Lower leg skin (tissue), 4 donors: ENCODE data around the gene DCAF12. TPM values are rescaled to one million over a fixed set of nuclear protein-coding genes. Genes with fewer than 3 reads are reported as not detected.

Source experiments
- DNase-seq, 2 donors: peaks; one replicate each; pipeline ENCODE4 v3.0.0-alpha.2; 2019; ENCODE audit warnings: low spot score in 2 of 2
- H3K4me3 ChIP-seq: fragments of 200-600 bp; sonication (generic); 2 replicates; pipeline ENCODE4 v1.5.1; 2017; ENCODE audit warnings: mild to moderate bottlenecking, low read depth; ENCODE audit not compliant: poor library complexity, severe bottlenecking
- POLR2A ChIP-seq, 2 donors: fragments of 450-650 bp; IDR thresholded peaks; one replicate each; pipeline ENCODE4 v1.6.1; 2016 to 2017; ENCODE audit warnings: antibody characterized with exemption in 2 of 2, mild to moderate bottlenecking in 1 of 2, moderate library complexity in 1 of 2
- WGBS, 2 donors: methylation state at CpG; one replicate each; pipeline ENCODE4 v1.1.5; 2018; 5-methylcytosine and 5-hydroxymethylcytosine counted together
- intact Hi-C: fragments of 100-400 bp; cut with DNase I; formaldehyde crosslinking; loops from one replicate; pipeline ENCODE4 v1.15.0; 2023; ENCODE audit warnings: low total_unique reads
- total RNA-seq, 4 donors: library from RNA; depleted of rRNA; stranded (reverse); fragments of >200 nt; gene quantifications; one replicate each; pipeline ENCODE4 v1.1.0, GENCODE V29; 2016
- TF ChIP-seq, protein P1 (sequence below), 3 donors: fragments of 450-650 bp; IDR thresholded peaks; one replicate each; pipeline ENCODE4 v1.5.1; 2016; ENCODE audit warnings: antibody characterized with exemption in 3 of 3, mild to moderate bottlenecking in 3 of 3, moderate library complexity in 2 of 3

DCAF12 gene
- total RNA-seq, 4 donors from 2014 or later, result 21.9 to 30.7 (median 26.8) TPM

DNA sequence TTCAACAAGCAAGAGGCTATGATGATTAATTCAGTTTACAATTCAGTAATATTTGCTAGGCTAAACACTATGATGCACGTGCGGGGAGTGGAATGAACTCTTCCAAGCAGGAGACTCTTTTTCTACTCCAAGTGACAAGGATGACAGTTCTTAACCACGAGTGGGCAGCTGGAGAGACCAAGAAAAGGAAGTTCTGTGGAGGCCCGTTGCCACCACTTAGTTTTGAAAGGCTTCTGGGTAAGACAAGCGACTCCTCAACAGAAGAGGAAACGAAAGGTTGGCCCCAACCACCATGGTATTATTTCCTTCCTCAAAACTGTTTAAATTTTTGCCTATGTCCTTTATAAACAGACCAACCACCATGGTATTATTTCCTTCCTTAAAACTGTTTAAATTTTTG, 2.8 kb downstream of the DCAF12 start:
- intact Hi-C loops, result loop anchor here (10.0 kb wide), 1 partner anchor 251 kb away; the partner anchor contains the start of gene MYORG
- WGBS, 2 donors, result 61 to 69% methylated on average over 6 of the region's 6 CpGs
- peak in 1 of 2 donors; percentile 51 for DNase-seq
- no peak overlapping the region for H3K4me3 ChIP-seq
- TF ChIP-seq POLR2A (IDR thresholded peaks at IDR 0.05), result no peak
- TF ChIP-seq, protein P1, sequence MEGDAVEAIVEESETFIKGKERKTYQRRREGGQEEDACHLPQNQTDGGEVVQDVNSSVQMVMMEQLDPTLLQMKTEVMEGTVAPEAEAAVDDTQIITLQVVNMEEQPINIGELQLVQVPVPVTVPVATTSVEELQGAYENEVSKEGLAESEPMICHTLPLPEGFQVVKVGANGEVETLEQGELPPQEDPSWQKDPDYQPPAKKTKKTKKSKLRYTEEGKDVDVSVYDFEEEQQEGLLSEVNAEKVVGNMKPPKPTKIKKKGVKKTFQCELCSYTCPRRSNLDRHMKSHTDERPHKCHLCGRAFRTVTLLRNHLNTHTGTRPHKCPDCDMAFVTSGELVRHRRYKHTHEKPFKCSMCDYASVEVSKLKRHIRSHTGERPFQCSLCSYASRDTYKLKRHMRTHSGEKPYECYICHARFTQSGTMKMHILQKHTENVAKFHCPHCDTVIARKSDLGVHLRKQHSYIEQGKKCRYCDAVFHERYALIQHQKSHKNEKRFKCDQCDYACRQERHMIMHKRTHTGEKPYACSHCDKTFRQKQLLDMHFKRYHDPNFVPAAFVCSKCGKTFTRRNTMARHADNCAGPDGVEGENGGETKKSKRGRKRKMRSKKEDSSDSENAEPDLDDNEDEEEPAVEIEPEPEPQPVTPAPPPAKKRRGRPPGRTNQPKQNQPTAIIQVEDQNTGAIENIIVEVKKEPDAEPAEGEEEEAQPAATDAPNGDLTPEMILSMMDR (IDR thresholded peaks at IDR 0.05), result no peak

DNA sequence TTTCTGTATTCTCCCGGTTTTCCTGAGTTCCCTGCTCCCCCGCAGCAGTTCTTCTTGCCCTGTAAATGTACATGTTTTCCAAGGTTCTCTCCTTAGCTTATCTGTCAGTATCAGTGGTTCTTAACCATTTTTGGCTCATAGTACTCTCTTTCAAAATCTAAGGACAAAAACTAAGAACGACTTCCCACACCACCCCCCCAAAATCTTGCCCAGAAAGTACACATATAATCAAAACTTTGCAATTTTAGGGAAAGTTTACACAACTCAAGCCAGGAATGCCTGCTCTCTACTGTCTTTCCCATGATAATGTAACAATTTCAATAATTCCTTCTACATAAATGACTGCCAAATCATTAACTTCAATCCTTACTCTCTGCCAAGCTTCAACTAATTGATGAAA, 4.5 kb downstream of the DCAF12 start:
- 83% methylated on average over 3 of the region's 3 CpGs for WGBS, 2 donors
- no peak for DNase-seq
- TF ChIP-seq POLR2A (IDR thresholded peaks at IDR 0.05), result no peak
- TF ChIP-seq, protein P1 (IDR thresholded peaks at IDR 0.05), result no peak
- H3K4me3 ChIP-seq, result no peak overlapping the region
- intact Hi-C loops, result loop anchor here (10.0 kb wide), 1 partner anchor 253 kb away; the partner anchor contains the start of gene MYORG

DNA sequence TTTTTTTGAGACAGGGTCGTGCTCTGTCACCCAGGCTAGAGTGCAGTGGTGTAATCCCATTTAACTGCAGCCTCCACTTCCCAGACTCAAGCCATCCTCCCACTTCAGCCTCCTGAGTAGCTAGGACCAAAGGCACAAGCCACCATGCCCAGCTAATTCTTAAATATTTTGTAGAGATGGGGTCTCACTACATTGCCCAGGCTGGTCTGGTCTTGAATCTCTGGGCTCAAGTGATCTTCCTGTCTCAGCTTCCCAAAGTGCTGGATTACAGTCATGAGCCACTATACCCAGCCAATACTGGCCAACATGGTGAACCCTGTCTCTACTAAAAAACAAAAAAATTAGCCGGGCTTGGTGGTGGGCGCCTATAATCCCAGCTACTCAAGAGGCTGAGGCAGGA, 6.8 kb downstream of the DCAF12 start:
- no peak overlapping the region for H3K4me3 ChIP-seq
- DNase-seq, result no peak
- TF ChIP-seq POLR2A (IDR thresholded peaks at IDR 0.05), result no peak
- TF ChIP-seq, protein P1 (IDR thresholded peaks at IDR 0.05), result no peak
- WGBS, 2 donors, result 93 to 96% methylated on average over 3 of the region's 3 CpGs
- intact Hi-C loops, result loop anchor here (10.0 kb wide), 1 partner anchor 255 kb away; the partner anchor contains the start of gene MYORG

DNA sequence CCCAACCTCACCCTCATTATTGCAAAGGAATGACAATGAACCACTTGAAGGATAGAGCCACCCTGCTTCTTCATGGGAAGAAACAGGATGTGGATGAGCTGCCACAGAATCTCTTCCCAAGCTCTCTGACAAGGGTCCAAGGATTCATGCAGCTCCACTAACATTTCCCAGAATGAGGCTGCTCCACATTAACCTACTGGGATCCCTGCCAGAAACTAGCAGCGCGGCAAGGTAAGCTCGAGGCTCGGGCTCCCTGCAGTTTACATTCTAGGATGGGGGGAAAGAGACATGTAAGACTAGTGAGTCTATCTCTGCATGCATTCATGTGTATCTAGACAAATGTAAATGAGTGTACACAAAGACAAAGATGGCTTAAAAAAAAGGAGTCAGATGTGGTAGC, 12.1 kb downstream of the DCAF12 start:
- no peak for TF ChIP-seq POLR2A (IDR thresholded peaks at IDR 0.05)
- TF ChIP-seq, protein P1 (IDR thresholded peaks at IDR 0.05), result no peak
- 56 to 80% methylated on average over 4 of the region's 4 CpGs for WGBS, 2 donors
- no peak for DNase-seq
- intact Hi-C loops, result no loop called here
- H3K4me3 ChIP-seq, result no peak overlapping the region

DNA sequence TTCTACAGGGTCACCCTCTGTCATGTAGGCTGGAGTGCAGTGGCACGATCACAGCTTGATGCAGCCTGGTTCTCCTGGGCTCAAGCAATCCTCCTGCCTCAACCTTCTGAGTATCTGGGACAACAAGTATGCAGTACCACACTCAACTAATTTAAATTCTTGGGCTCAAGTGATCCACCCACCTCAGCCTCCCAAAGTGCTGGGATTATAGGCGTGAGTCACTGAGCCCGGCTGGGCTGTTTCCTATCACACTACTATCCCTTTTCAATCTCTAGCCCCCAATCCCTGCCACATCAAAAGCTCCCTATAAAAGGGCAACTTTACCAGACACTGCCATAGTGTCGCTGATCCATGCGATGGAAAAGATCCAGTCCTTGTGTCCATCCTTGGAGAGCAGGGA, 20.4 kb downstream of the DCAF12 start:
- 93 to 95% methylated on average over 5 of the region's 5 CpGs for WGBS, 2 donors
- no peak for DNase-seq
- H3K4me3 ChIP-seq, result no peak overlapping the region
- no peak for TF ChIP-seq POLR2A (IDR thresholded peaks at IDR 0.05)
- TF ChIP-seq, protein P1 (IDR thresholded peaks at IDR 0.05), result no peak
- intact Hi-C loops, result no loop called here

DNA sequence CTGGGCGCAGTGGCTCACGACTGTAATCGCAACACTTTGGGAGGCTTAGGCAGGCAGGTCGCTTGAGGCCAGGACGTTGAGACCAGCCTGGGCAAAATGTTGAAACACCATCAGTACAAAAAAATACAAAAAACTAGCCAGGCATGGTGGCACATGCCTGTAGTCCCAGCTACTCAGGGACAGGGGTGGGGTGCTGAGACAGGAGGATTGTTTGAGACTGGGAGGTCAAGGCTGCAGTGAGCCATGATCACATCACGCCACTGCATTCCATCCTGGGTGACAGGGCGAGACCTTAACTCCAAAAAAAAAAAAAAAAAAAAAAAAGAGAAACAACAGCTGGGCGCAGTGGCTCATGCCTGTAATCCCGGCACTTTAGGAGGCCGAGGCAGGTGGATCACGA, 23.7 kb downstream of the DCAF12 start:
- intact Hi-C loops, result no loop called here

More for the DNA sequence above, 23.7 kb downstream of the DCAF12 start:
- no peak for DNase-seq
- 90 to 92% methylated on average over 11 of the region's 11 CpGs for WGBS, 2 donors
- H3K4me3 ChIP-seq, result no peak overlapping the region
- no peak for TF ChIP-seq POLR2A (IDR thresholded peaks at IDR 0.05)
- TF ChIP-seq, protein P1 (IDR thresholded peaks at IDR 0.05), result no peak
